ENCODE results near the gene CIRBP. TPM values are rescaled to one million over a fixed set of nuclear protein-coding genes. Genes with fewer than 3 reads are reported as not detected.

Gene CIRBP
- total and polyA plus RNA-seq, 2 experiments from 2014 or later = 202 to 361 TPM

- Histone ChIP-seq H3K27me3 (no peaks in the 10 kb centered on the region), H3K4me1 (ENCODE audit: insufficient read depth) (peaks cover 61% of the 10 kb centered on the region), H4K20me1 (ENCODE audit: insufficient read depth, poor library complexity, severe bottlenecking) (peaks cover 42% of the 10 kb centered on the region), H3K27ac (peak overlapping the region; percentile 98), H3K79me2 (peaks cover 66% of the 10 kb centered on the region), H3K4me2 (peak overlapping the region; percentile 91), H3K36me3 (replicated peaks; ENCODE audit: insufficient read depth, low read depth) (no peaks in the 10 kb centered on the region), H2AFZ (no peak overlapping the region), H3K4me3 (no peak overlapping the region), H3K9me2 (replicated peaks; ENCODE audit: insufficient read depth) (no peaks in the 10 kb centered on the region), H3K9me3 (ENCODE audit: low read depth) (no peaks in the 10 kb centered on the region)
- no peak for DNase-seq (ENCODE audit: low spot score)
- WGBS (ENCODE audit: low lambda C conversion rate, missing lambda C conversion rate) = 96% methylated on average over 45 of the region's 52 CpGs
- no peak for TF ChIP-seq CTCF (IDR thresholded peaks at IDR 0.05; ENCODE audit: poor library complexity)
- TF ChIP-seq EZH2 (IDR thresholded peaks at IDR 0.05; ENCODE audit: borderline replicate concordance) = no peak
- no peak for TF ChIP-seq EZH2phosphoT487 (IDR thresholded peaks at IDR 0.05; ENCODE audit: low read depth, severe bottlenecking, unreplicated experiment)
Measured at GRCh38 chr19:1255186-1256161, 13.7 kb upstream of the CIRBP start.

- Histone ChIP-seq H3K27ac (peak overlapping the region; percentile 98), H3K4me3 (no peak overlapping the region), H3K9me2 (replicated peaks; ENCODE audit: insufficient read depth) (no peaks in the 10 kb centered on the region), H3K9me3 (ENCODE audit: low read depth) (no peaks in the 10 kb centered on the region), H3K36me3 (replicated peaks; ENCODE audit: insufficient read depth, low read depth) (no peaks in the 10 kb centered on the region), H2AFZ (no peak overlapping the region), H4K20me1 (ENCODE audit: insufficient read depth, poor library complexity, severe bottlenecking) (peaks cover 30% of the 10 kb centered on the region), H3K27me3 (no peaks in the 10 kb centered on the region), H3K79me2 (peaks cover 58% of the 10 kb centered on the region), H3K4me2 (no peak overlapping the region), H3K4me1 (ENCODE audit: insufficient read depth) (peaks cover 69% of the 10 kb centered on the region)
- no peak for DNase-seq (ENCODE audit: low spot score)
- TF ChIP-seq EZH2 (IDR thresholded peaks at IDR 0.05; ENCODE audit: borderline replicate concordance) = no peak
- TF ChIP-seq CTCF (IDR thresholded peaks at IDR 0.05; ENCODE audit: poor library complexity) = no peak
- no peak for TF ChIP-seq EZH2phosphoT487 (IDR thresholded peaks at IDR 0.05; ENCODE audit: low read depth, severe bottlenecking, unreplicated experiment)
- 91% methylated on average over 46 of the region's 46 CpGs for WGBS (ENCODE audit: low lambda C conversion rate, missing lambda C conversion rate)
Measured at GRCh38 chr19:1256646-1257474, 12.3 kb upstream of the CIRBP start.

GRCh38 chr19:1257475-1258162, 11.5 kb upstream of the CIRBP start:
- H3K9me3 ChIP-seq (ENCODE audit: low read depth) = no peaks in the 10 kb centered on the region
- peak overlapping the region; percentile 98 for H3K27ac ChIP-seq
- H3K4me2 ChIP-seq = peak overlapping the region; percentile 86
- no peaks in the 10 kb centered on the region for H3K27me3 ChIP-seq
- WGBS (ENCODE audit: low lambda C conversion rate, missing lambda C conversion rate) = 77% methylated on average over 22 of the region's 23 CpGs
- peaks cover 50% of the 10 kb centered on the region for H3K79me2 ChIP-seq
- peaks cover 28% of the 10 kb centered on the region for H4K20me1 ChIP-seq (ENCODE audit: insufficient read depth, poor library complexity, severe bottlenecking)
- no peak overlapping the region for H2AFZ ChIP-seq
- H3K9me2 ChIP-seq (replicated peaks; ENCODE audit: insufficient read depth) = no peaks in the 10 kb centered on the region
- H3K4me3 ChIP-seq = no peak overlapping the region
- no peak for DNase-seq (ENCODE audit: low spot score)
- no peaks in the 10 kb centered on the region for H3K36me3 ChIP-seq (replicated peaks; ENCODE audit: insufficient read depth, low read depth)
- TF ChIP-seq EZH2 (IDR thresholded peaks at IDR 0.05; ENCODE audit: borderline replicate concordance) (no peak), EZH2phosphoT487 (IDR thresholded peaks at IDR 0.05; ENCODE audit: low read depth, severe bottlenecking, unreplicated experiment) (no peak), CTCF (IDR thresholded peaks at IDR 0.05; ENCODE audit: poor library complexity) (no peak)
- peaks cover 76% of the 10 kb centered on the region for H3K4me1 ChIP-seq (ENCODE audit: insufficient read depth)
